ENCODE data around the gene NRP2. TPM values are rescaled to one million over a fixed set of nuclear protein-coding genes. Genes with fewer than 3 reads are reported as not detected.

Gene NRP2
- total RNA-seq, 1 donor from 2014 or later, result 76.7 TPM

- no peak for FAIRE-seq
These were observed 96.1 kb downstream of the NRP2 start for GRCh38 chr2:205778356-205778755.

GRCh38 chr2:205780645-205781044, 98.3 kb downstream of the NRP2 start:
- Mint-ChIP-seq H3K9me3 (ENCODE audit: unreplicated experiment) (peaks cover 8% of the 10 kb centered on the region), H3K4me3 (ENCODE audit: unreplicated experiment) (no peak overlapping the region), H3K27me3 (ENCODE audit: low read depth, unreplicated experiment) (peaks cover 11% of the 10 kb centered on the region), H3K27ac (ENCODE audit: unreplicated experiment) (no peak overlapping the region), H3K4me1 (ENCODE audit: low read depth, unreplicated experiment) (peaks cover 6% of the 10 kb centered on the region), H3K36me3 (ENCODE audit: low read depth, unreplicated experiment) (peaks cover 5% of the 10 kb centered on the region)
- Histone ChIP-seq H2AFZ (ENCODE audit: low read depth, low read length) (no peak overlapping the region), H3K79me2 (ENCODE audit: insufficient read depth, low read length) (no peaks in the 10 kb centered on the region), H4K20me1 (ENCODE audit: insufficient read depth, low read length) (no peaks in the 10 kb centered on the region), H3K27ac (ENCODE audit: low read depth, low read length) (no peak overlapping the region), H3K9ac (ENCODE audit: low read length) (no peak overlapping the region), H3K9me3 (ENCODE audit: insufficient read depth, low read depth, low read length) (no peaks in the 10 kb centered on the region), H3K4me3 (ENCODE audit: insufficient read depth, low read depth, low read length) (no peak overlapping the region), H3K4me2 (ENCODE audit: low read length) (no peak overlapping the region), H3K36me3 (ENCODE audit: insufficient read depth, low read length) (no peaks in the 10 kb centered on the region), H3K4me1 (ENCODE audit: insufficient read depth, low read length) (peaks cover 3% of the 10 kb centered on the region), H3K27me3 (ENCODE audit: insufficient read depth, low read length) (no peaks in the 10 kb centered on the region)
- no peak for TF ChIP-seq EZH2 (IDR thresholded peaks at IDR 0.05; ENCODE audit: insufficient read depth, low read length)
- no peak for TF ChIP-seq CTCF (IDR thresholded peaks at IDR 0.05; ENCODE audit: insufficient read depth, low read depth, low read length)
- no peak for FAIRE-seq
- DNase-seq (ENCODE audit: low read depth), result no peak

More at GRCh38 chr2:205778356-205778755, 96.1 kb downstream of the NRP2 start:
- Mint-ChIP-seq H3K9me3 (ENCODE audit: unreplicated experiment) (peaks cover 5% of the 10 kb centered on the region), H3K27me3 (ENCODE audit: low read depth, unreplicated experiment) (peaks cover 8% of the 10 kb centered on the region), H3K4me1 (ENCODE audit: low read depth, unreplicated experiment) (no peaks in the 10 kb centered on the region), H3K27ac (ENCODE audit: unreplicated experiment) (no peak overlapping the region), H3K36me3 (ENCODE audit: low read depth, unreplicated experiment) (peaks cover 5% of the 10 kb centered on the region), H3K4me3 (ENCODE audit: unreplicated experiment) (no peak overlapping the region)
- H3K27ac ChIP-seq (ENCODE audit: low read depth, low read length), result no peak overlapping the region
- peaks cover 9% of the 10 kb centered on the region for H3K4me1 ChIP-seq (ENCODE audit: insufficient read depth, low read length)
- H3K79me2 ChIP-seq (ENCODE audit: insufficient read depth, low read length), result no peaks in the 10 kb centered on the region
- no peaks in the 10 kb centered on the region for H4K20me1 ChIP-seq (ENCODE audit: insufficient read depth, low read length)
- H3K27me3 ChIP-seq (ENCODE audit: insufficient read depth, low read length), result no peaks in the 10 kb centered on the region
- H3K4me3 ChIP-seq (ENCODE audit: insufficient read depth, low read depth, low read length), result no peak overlapping the region
- TF ChIP-seq CTCF (IDR thresholded peaks at IDR 0.05; ENCODE audit: insufficient read depth, low read depth, low read length), result no peak
- TF ChIP-seq EZH2 (IDR thresholded peaks at IDR 0.05; ENCODE audit: insufficient read depth, low read length), result no peak
- no peak overlapping the region for H3K4me2 ChIP-seq (ENCODE audit: low read length)
- no peaks in the 10 kb centered on the region for H3K36me3 ChIP-seq (ENCODE audit: insufficient read depth, low read length)
- DNase-seq (ENCODE audit: low read depth), result no peak
- no peak overlapping the region for H2AFZ ChIP-seq (ENCODE audit: low read depth, low read length)
- no peaks in the 10 kb centered on the region for H3K9me3 ChIP-seq (ENCODE audit: insufficient read depth, low read depth, low read length)
- H3K9ac ChIP-seq (ENCODE audit: low read length), result no peak overlapping the region

- Histone ChIP-seq H3K4me1 (ENCODE audit: insufficient read depth, low read length) (peaks cover 5% of the 10 kb centered on the region), H3K27me3 (ENCODE audit: insufficient read depth, low read length) (no peaks in the 10 kb centered on the region), H3K9me3 (ENCODE audit: insufficient read depth, low read depth, low read length) (no peaks in the 10 kb centered on the region), H3K4me2 (ENCODE audit: low read length) (no peak overlapping the region), H3K9ac (ENCODE audit: low read length) (no peak overlapping the region), H3K4me3 (ENCODE audit: insufficient read depth, low read depth, low read length) (no peak overlapping the region), H3K79me2 (ENCODE audit: insufficient read depth, low read length) (no peaks in the 10 kb centered on the region), H3K36me3 (ENCODE audit: insufficient read depth, low read length) (no peaks in the 10 kb centered on the region), H3K27ac (ENCODE audit: low read depth, low read length) (no peak overlapping the region), H4K20me1 (ENCODE audit: insufficient read depth, low read length) (no peaks in the 10 kb centered on the region), H2AFZ (ENCODE audit: low read depth, low read length) (no peak overlapping the region)
- Mint-ChIP-seq H3K27me3 (ENCODE audit: low read depth, unreplicated experiment) (peaks cover 11% of the 10 kb centered on the region), H3K4me1 (ENCODE audit: low read depth, unreplicated experiment) (peaks cover 11% of the 10 kb centered on the region), H3K9me3 (ENCODE audit: unreplicated experiment) (peaks cover 6% of the 10 kb centered on the region), H3K27ac (ENCODE audit: unreplicated experiment) (no peak overlapping the region), H3K4me3 (ENCODE audit: unreplicated experiment) (no peak overlapping the region), H3K36me3 (ENCODE audit: low read depth, unreplicated experiment) (peaks cover 4% of the 10 kb centered on the region)
- no peak for TF ChIP-seq EZH2 (IDR thresholded peaks at IDR 0.05; ENCODE audit: insufficient read depth, low read length)
- no peak for TF ChIP-seq CTCF (IDR thresholded peaks at IDR 0.05; ENCODE audit: insufficient read depth, low read depth, low read length)
- DNase-seq (ENCODE audit: low read depth) (no peak), FAIRE-seq (no peak)
These were observed 99.1 kb downstream of the NRP2 start for GRCh38 chr2:205781244-205781931.

All from astrocyte (in vitro differentiated cells and primary cell).